EH (cell line): Measurements from ENCODE around the gene ZNF462.
"Not testable (repeated sequence)": the region's sequence is repeated elsewhere in the genome, so short reads cannot be mapped to it uniquely, and the experiment has no call there.

Experiments used
- DNase-seq: peaks from one replicate; pipeline ENCODE4 v3.0.0-alpha.2; 2015; ENCODE audit warnings: low read depth

ZNF462 gene

GRCh38 chr9:106862821-106863720 lies at the start of gene ZNF462:
TSS of gene ZNF462 (plus strand) at chr9:106863166. CDS start at chr9:106923384, 60,218 bp downstream.
- DNase-seq, result peak; percentile 67

- DNase-seq, result no peak
These were observed 46.4 kb upstream of the ZNF462 start for GRCh38 chr9:106816524-106816923.

- no peak for DNase-seq
These were observed 44.9 kb upstream of the ZNF462 start for GRCh38 chr9:106818034-106818433.

- DNase-seq, result no peak
These were observed 42.1 kb upstream of the ZNF462 start for GRCh38 chr9:106820866-106821265.

- DNase-seq, result no peak
These were observed 34.9 kb upstream of the ZNF462 start for GRCh38 chr9:106828070-106828469.

GRCh38 chr9:106828965-106829364 lies 34.0 kb upstream of the ZNF462 start:
- no peak for DNase-seq

- no peak for DNase-seq
These were observed 33.1 kb upstream of the ZNF462 start for GRCh38 chr9:106829666-106830408.

GRCh38 chr9:106830527-106831150 lies 32.3 kb upstream of the ZNF462 start:
- no peak for DNase-seq

- no peak for DNase-seq
These were observed 28.1 kb upstream of the ZNF462 start for GRCh38 chr9:106834888-106835287.

- no peak for DNase-seq
These were observed 27.1 kb upstream of the ZNF462 start for GRCh38 chr9:106835840-106836239.

- DNase-seq, result no peak
These were observed 19.6 kb upstream of the ZNF462 start for GRCh38 chr9:106843371-106843770.

- DNase-seq, result no peak
These were observed 16.7 kb upstream of the ZNF462 start for GRCh38 chr9:106846307-106846706.

GRCh38 chr9:106846857-106847256 lies 16.1 kb upstream of the ZNF462 start:
- peak; percentile 37 for DNase-seq

GRCh38 chr9:106851640-106852039 lies 11.3 kb upstream of the ZNF462 start:
- DNase-seq, result not testable (repeated sequence)

GRCh38 chr9:106857811-106858470 lies 5.0 kb upstream of the ZNF462 start:
- no peak for DNase-seq

- peak; percentile 11 for DNase-seq
These were observed 2.8 kb upstream of the ZNF462 start for GRCh38 chr9:106859957-106860720.

- peak; percentile 41 for DNase-seq
These were observed 2.0 kb upstream of the ZNF462 start for GRCh38 chr9:106860721-106861639.

- no peak for DNase-seq
These were observed 1.3 kb upstream of the ZNF462 start for GRCh38 chr9:106861640-106862109.

GRCh38 chr9:106862110-106862820 lies 701 bp upstream of the ZNF462 start:
- peak; percentile 36 for DNase-seq
